Heart left ventricle (tissue), 16 donors: ENCODE measurements around the gene SGCA. TPM values are rescaled to one million over a fixed set of nuclear protein-coding genes. Genes with fewer than 3 reads are reported as not detected.

Source experiments
- ATAC-seq, 4 donors: fragments of 200-7000 bp; cut with Tn5 transposase; one replicate each; pipeline ENCODE4 v1.9.1; 2020 to 2022; ENCODE audit warnings: moderate library complexity in 4 of 4, mild to moderate bottlenecking in 3 of 4, moderate number of reproducible peaks in 1 of 4
- DNase-seq, 5 donors: peaks; one replicate each; pipeline ENCODE4 v3.0.0-alpha.2; 2020
- H3K27ac ChIP-seq, 12 donors: fragments of 200-600 bp; sonication (generic) in 4 of 12; one replicate each; pipeline versions ENCODE4 v1.5.0 to v1.8.0; 2016 to 2022; ENCODE audit warnings: mild to moderate bottlenecking in 2 of 12
- H3K27me3 ChIP-seq, 9 donors: fragments of 200-600 bp; sonication (generic) in 2 of 9; one replicate each; pipeline versions ENCODE4 v1.5.1 to v1.8.0; 2016 to 2022; ENCODE audit warnings: mild to moderate bottlenecking in 3 of 9
- H3K36me3 ChIP-seq, 9 donors: fragments of 200-600 bp; sonication (generic) in 2 of 9; one replicate each; pipeline versions ENCODE4 v1.5.0 to v1.8.0; 2018 to 2022; ENCODE audit warnings: mild to moderate bottlenecking in 2 of 9
- H3K4me1 ChIP-seq, 12 donors: fragments of 200-600 bp; sonication (generic) in 4 of 12; one replicate each; pipeline versions ENCODE4 v1.5.0 to v1.8.0; 2016 to 2022; ENCODE audit warnings: mild to moderate bottlenecking in 3 of 12
- H3K4me3 ChIP-seq, 12 donors: fragments of 200-600 bp; sonication (generic) in 4 of 12; one replicate each; pipeline versions ENCODE4 v1.5.0 to v1.8.0; 2017 to 2022; ENCODE audit warnings: mild to moderate bottlenecking in 9 of 12, moderate library complexity in 4 of 12
- H3K9me3 ChIP-seq, 12 donors: fragments of 200-600 bp; sonication (generic) in 4 of 12; one replicate each; pipeline versions ENCODE4 v1.5.0 to v1.8.0; 2016 to 2022; ENCODE audit warnings: mild to moderate bottlenecking in 1 of 12
- POLR2A ChIP-seq, 2 donors: fragments of 450-650 bp; IDR thresholded peaks; one replicate each; pipeline ENCODE4 v1.6.1; 2017; ENCODE audit warnings: antibody characterized with exemption in 2 of 2, mild to moderate bottlenecking in 2 of 2, moderate library complexity in 2 of 2
- WGBS, 4 donors: extraction: QIAGEN DNeasy Blood & Tissue Kit in 2 of 4; methylation state at CpG; one replicate each; pipeline versions ENCODE4 v1.1.5 to v1.1.7; 2013 to 2018; 5-methylcytosine and 5-hydroxymethylcytosine counted together
- intact Hi-C, 10 donors: fragments of 100-400 bp; cut with DNase I; formaldehyde crosslinking; loops; one replicate each; pipeline versions ENCODE4 v1.11.1 to v1.14.2; 2022
- polyA plus RNA-seq, 2 donors: library from polyadenylated mRNA; stranded (reverse); fragments of 200-250 nt; gene quantifications; one replicate each; pipeline ENCODE4 v1.2.3, GENCODE V29; 2013
- total RNA-seq, 9 donors: library from RNA; depleted of rRNA in 2 of 9; stranded (reverse); fragments of >200 nt in 2 of 9; fragmentation: NEBNext Ultra II Directional in 3 of 9; extraction: Animal tissue kit (Norgen Biotek cat#: 25700) in 3 of 9; gene quantifications; one replicate each; pipeline versions ENCODE4 v1.1.0 to v1.2.4, GENCODE V29; 2016 to 2023
- TF ChIP-seq, protein P1 (sequence below), 12 donors: fragments of 200-600 bp; sonication (generic) in 4 of 12; IDR thresholded peaks; one replicate each; pipeline versions ENCODE4 v1.5.0 to v1.8.0; 2018 to 2022; ENCODE audit warnings: antibody characterized with exemption in 12 of 12, mild to moderate bottlenecking in 5 of 12
- donor health status: ischemic (EF 13 %, LVEDD 7.1; RV severe dilation, severe dysfunction).
- donor health status: healthy with polysubstance abuse.
- donor health status: DM: no; HTN: yes; CAD: no.
- donor health status: DM: no; HTN: no; CAD: no.
- donor health status: ischemic (EF 25% LVEDD 6.9; RV normal size, moderate dysfunction).
- donor health status: ischemic (EF 25% LVEDD 5.7; RV mildly dilated, moderate dysfunction).
- donor health status: healthy.
- donor health status: DM: yes; HTN: yes; CAD: no.
- donor health status: ischemic (EF 35%, LVEDD 5.7; RV mildly dilated, moderate dysfunction).
- donor health status: nonischemic (EF 11% LVEDD 7.7; RV severe dilation, severe dysfunction).
- donor health status: DM: yes; HTN: yes; CAD: no.
- donor health status: PGD.
- donor health status: ischemic (EF 29% LVEDD 5.4; RV normal size, mild dysfunction).
- donor health status: nonischemic (EF 23%, LVEDD 6.1; RV moderate dilation, normal function).

SGCA gene
- total and polyA plus RNA-seq, 11 donors: 96.5 to 225 (median 151) TPM

DNA sequence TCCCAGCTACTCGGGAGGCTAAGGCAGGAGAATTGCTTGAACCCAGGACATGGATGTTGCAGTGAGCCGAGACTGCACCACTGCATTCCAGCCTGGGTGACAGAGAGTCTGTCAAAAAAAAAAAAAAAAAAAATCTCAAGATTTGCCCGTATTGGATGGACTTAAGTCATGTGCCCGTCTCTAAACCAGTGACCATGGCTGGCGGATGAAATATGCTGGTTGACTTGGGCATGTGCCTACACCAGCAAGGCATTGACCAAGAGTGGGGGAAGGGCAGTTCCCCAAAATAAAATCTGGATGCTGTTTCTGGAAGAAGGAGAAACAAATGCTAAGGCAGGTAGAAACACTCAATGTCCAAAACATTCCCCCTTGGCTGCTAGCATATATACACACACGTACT is 57.1 kb downstream of the SGCA start:
- Histone ChIP-seq H3K9me3 (peaks cover 0 to 10% (median 0%) of the 10 kb centered on the region in 12 donors), H3K4me3 (no peak overlapping the region), H3K4me1 (peaks cover 0 to 46% (median 11%) of the 10 kb centered on the region in 12 donors), H3K36me3 (no peaks in the 10 kb centered on the region), H3K27me3 (peaks cover 0 to 2% (median 0%) of the 10 kb centered on the region in 9 donors), H3K27ac (peak overlapping the region in 2 of 12 donors; percentile 35)
- intact Hi-C loops: no loop called here
- WGBS, 4 donors: 84 to 90% (median 85%) methylated on average over 6 of the region's 6 CpGs
- DNase-seq: no peak
- TF ChIP-seq POLR2A (IDR thresholded peaks at IDR 0.05): no peak
- TF ChIP-seq, protein P1, sequence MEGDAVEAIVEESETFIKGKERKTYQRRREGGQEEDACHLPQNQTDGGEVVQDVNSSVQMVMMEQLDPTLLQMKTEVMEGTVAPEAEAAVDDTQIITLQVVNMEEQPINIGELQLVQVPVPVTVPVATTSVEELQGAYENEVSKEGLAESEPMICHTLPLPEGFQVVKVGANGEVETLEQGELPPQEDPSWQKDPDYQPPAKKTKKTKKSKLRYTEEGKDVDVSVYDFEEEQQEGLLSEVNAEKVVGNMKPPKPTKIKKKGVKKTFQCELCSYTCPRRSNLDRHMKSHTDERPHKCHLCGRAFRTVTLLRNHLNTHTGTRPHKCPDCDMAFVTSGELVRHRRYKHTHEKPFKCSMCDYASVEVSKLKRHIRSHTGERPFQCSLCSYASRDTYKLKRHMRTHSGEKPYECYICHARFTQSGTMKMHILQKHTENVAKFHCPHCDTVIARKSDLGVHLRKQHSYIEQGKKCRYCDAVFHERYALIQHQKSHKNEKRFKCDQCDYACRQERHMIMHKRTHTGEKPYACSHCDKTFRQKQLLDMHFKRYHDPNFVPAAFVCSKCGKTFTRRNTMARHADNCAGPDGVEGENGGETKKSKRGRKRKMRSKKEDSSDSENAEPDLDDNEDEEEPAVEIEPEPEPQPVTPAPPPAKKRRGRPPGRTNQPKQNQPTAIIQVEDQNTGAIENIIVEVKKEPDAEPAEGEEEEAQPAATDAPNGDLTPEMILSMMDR (IDR thresholded peaks at IDR 0.05): no peak
- ATAC-seq: no peak

Other genes starting within 250 kb of the SGCA start
- under 1 TPM in 1 of 9 donors, not detected in 8; 0.19 TPM for gene DLX4, start 196.8 kb upstream of the SGCA start, total RNA-seq
- gene DLX4, start 196.8 kb upstream of the SGCA start, polyA plus RNA-seq: under 1 TPM in 1 of 2 donors, not detected in 1; 0.03 TPM
- under 1 TPM in 3 of 9 donors, not detected in 6; 0.09 to 0.61 (median 0.12) TPM for gene DLX3, start 170.8 kb upstream of the SGCA start, total RNA-seq
- under 1 TPM; 0.08 TPM for gene DLX3, start 170.8 kb upstream of the SGCA start, polyA plus RNA-seq
- 10 to 100 TPM; 18.4 to 71.2 (median 23.6) TPM for gene ITGA3, start 109.9 kb upstream of the SGCA start, total RNA-seq
- gene ITGA3, start 109.9 kb upstream of the SGCA start, polyA plus RNA-seq: 10 to 100 TPM; 16.8 to 72.9 TPM
- 100 to 1,000 TPM; 142 to 490 (median 200) TPM for gene PDK2, start 70.7 kb upstream of the SGCA start, total RNA-seq
- 100 to 1,000 TPM; 125 to 173 TPM for gene PDK2, start 70.7 kb upstream of the SGCA start, polyA plus RNA-seq
- 1 to 10 TPM in 7 of 9 donors, under 1 TPM in 2; 0.44 to 3.9 (median 1.2) TPM for gene SAMD14, start 35.8 kb upstream of the SGCA start, total RNA-seq
- 1 to 10 TPM in 1 of 2 donors, under 1 TPM in 1; 0.72 to 2.8 TPM for gene SAMD14, start 35.8 kb upstream of the SGCA start, polyA plus RNA-seq
- gene PPP1R9B, start 15.3 kb upstream of the SGCA start, total RNA-seq: 10 to 100 TPM; 17.0 to 55.9 (median 31.3) TPM
- 10 to 100 TPM; 30.4 to 33.4 TPM for gene PPP1R9B, start 15.3 kb upstream of the SGCA start, polyA plus RNA-seq
- gene COL1A1, start 35.6 kb downstream of the SGCA start, total RNA-seq: 100 to 1,000 TPM in 3 of 9 donors, 10 to 100 TPM in 6; 10.2 to 897 (median 55.4) TPM
- 100 to 1,000 TPM in 1 of 2 donors, 10 to 100 TPM in 1; 17.2 to 109 TPM for gene COL1A1, start 35.6 kb downstream of the SGCA start, polyA plus RNA-seq
- not detected for gene TMEM92, start 108.5 kb downstream of the SGCA start, total RNA-seq
- gene TMEM92, start 108.5 kb downstream of the SGCA start, polyA plus RNA-seq: under 1 TPM in 1 of 2 donors, not detected in 1; 0.11 TPM
- gene XYLT2, start 180.1 kb downstream of the SGCA start, total RNA-seq: 10 to 100 TPM; 11.3 to 19.2 (median 13.9) TPM
- 1 to 10 TPM; 9.5 to 9.9 TPM for gene XYLT2, start 180.1 kb downstream of the SGCA start, polyA plus RNA-seq
- 10 to 100 TPM; 52.9 to 91.6 (median 65.3) TPM for gene MRPL27, start 207.2 kb downstream of the SGCA start, total RNA-seq
- gene MRPL27, start 207.2 kb downstream of the SGCA start, polyA plus RNA-seq: 100 to 1,000 TPM; 190 to 243 TPM
- 1 to 10 TPM in 1 of 9 donors, under 1 TPM in 2, not detected in 6; 0.70 to 3.4 (median 0.75) TPM for gene EME1, start 207.2 kb downstream of the SGCA start, total RNA-seq
- gene EME1, start 207.2 kb downstream of the SGCA start, polyA plus RNA-seq: under 1 TPM; 0.22 to 0.72 TPM
- gene LRRC59, start 231.5 kb downstream of the SGCA start, total RNA-seq: 10 to 100 TPM; 19.6 to 50.9 (median 28.6) TPM
- gene LRRC59, start 231.5 kb downstream of the SGCA start, polyA plus RNA-seq: 100 to 1,000 TPM in 1 of 2 donors, 10 to 100 TPM in 1; 13.7 to 150 TPM